HPDE6-E6E7 (cell line): ENCODE measurements around the gene DPPA3.
A peak's percentile ranks its signal among the peaks of the same experiment; 100 is the strongest.
"Not testable (repeated sequence)": the region's sequence is repeated elsewhere in the genome, so short reads cannot be mapped to it uniquely, and the experiment has no call there.

ENCODE experiments used
- DNase-seq: peaks from one replicate; pipeline ENCODE4 v3.0.0; 2011; ENCODE audit warnings: missing footprints; ENCODE audit errors: extremely low spot score

DPPA3 gene

DNA sequence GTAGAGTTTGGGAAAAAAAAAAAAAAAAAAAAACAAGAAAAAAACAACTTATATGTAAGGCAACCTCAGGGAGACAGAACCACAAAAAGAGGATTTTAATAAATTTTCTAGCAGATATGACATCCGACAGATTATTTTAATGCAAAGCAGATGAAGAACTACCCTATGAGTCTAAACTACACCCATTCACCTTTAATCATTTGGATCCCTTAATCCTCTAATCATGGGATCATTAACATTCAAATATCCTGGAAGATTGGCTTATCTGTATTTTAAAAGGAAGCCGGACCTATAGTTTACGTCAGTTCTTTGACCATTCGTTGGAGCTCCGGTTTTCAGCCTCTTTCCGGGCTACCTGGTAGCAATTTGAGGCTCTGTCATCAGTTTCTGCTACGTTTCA, at the start of gene DPPA3:
DPPA3 (plus strand) TSS at position 301 of the 400 bp plus-strand sequence. CDS start 138 bp downstream, outside the sequence.
- no peak for DNase-seq

DNA sequence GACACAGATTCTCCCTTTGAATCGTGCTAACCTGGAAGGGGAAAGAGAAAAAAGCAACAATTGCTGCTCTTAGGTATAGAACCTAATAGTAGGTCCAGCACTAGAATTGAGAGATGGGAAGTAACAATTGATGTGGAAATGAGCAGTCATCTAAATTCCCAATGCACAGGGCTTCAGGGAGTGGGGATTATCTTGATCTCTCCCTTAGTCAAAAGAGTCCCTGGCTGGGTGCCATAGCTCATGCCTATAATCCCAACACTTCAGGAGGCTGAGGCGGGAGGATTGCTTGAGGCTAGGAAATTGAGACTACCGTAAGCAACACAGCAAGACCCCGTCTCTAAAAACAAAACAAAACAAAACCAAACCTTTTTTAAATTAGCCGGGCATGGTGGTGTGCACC, 49.5 kb upstream of the DPPA3 start:
- no peak for DNase-seq

DNA sequence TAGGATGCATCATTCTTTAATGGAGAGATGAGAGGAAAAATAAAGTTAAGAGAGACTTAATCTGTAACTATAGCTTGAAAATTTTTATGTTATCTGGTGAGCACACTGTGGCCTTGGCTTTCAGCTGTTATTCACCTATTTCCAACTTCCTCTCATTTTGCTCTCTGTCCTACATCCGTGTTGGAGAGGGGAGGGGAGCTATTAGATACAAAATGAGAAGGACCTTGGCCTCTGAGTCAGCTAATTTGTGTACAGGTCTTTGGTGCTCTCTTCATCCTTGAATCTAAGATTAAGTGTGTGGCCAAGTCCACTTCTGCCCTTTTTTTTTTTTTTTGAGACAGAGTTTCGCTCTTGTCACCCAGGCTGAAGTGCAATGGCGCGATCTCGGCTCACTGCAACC, 44.6 kb upstream of the DPPA3 start:
- no peak for DNase-seq

DNA sequence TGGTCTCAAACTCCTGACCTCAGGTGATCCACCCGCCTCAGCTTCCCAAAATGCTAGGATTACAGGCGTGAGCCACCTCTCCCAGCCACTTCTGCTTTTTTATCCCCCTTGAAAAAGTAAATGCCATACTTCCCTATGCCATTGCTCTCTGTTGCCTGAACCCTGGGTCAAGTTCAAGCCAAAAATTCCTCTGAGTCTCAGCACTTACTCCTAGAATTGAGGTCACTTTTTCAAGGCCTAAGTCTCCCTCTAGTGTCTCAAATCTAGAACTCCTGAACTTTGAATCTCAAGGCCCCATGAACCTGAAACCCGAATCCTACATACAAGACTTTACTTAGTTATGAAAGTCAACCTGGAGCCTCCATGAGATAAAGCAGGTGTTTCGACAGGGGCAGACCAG, 44.1 kb upstream of the DPPA3 start:
- no peak for DNase-seq

DNA sequence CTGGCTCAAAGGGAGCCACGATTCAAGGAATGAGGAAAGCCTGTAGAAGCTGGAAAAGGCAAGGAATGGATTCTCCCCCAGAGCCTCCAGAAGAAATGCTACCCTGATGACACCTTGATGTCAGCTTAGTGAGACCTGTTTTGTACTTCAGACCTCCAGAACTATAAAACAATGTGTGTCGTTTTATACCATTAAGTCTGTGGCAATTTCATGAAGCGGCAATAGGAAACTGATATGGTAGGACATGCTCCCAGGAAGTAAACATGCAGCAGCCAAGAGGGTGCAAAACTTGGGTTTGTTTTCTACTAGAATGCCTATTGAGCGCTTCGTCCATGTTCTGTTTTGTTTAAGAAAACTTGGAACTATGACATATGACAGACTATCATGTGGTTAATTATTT, 43.1 kb upstream of the DPPA3 start:
- DNase-seq: no peak

DNA sequence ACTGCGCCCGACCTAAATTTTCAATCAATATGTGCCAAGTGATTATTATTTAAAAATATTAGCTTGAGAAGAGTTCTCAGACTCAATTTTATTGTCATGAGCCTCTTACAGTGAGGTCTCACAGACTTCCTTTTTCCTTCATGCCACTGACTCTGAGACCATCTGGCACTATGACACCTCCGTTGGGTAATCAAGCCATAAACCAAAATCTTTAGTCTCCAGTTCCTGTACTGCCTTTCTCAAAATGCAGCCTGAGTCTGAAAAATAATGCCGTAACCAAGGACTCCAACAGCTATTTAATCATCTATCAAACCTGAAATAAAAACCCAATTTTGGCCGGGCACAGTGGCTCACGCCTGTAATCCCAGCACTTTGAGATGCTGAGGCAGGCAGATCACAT, 35.8 kb upstream of the DPPA3 start:
- not testable (repeated sequence) for DNase-seq

DNA sequence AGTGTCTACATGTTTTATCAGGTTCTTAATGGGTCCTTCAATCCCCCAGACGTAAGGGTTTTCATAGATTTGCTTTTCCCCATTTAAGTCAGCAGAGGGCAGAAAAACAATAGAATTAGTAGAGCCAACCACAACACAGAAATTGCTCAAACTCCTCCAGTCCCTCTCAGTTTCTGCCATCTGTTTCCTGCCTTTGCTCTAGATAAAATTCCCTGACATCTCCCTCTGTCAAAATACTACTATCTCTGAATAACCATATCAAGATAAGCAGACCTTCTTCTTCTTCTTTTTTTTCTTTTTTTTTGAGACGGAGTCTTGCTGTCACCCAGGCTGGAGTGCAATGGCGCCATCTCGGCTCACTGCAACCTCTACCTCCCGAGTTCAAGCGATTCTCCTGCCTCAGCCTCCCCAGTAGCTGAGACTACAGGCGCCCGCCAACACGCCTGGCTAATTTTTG, 33.8 kb upstream of the DPPA3 start:
- peak; percentile 10 for DNase-seq

DNA sequence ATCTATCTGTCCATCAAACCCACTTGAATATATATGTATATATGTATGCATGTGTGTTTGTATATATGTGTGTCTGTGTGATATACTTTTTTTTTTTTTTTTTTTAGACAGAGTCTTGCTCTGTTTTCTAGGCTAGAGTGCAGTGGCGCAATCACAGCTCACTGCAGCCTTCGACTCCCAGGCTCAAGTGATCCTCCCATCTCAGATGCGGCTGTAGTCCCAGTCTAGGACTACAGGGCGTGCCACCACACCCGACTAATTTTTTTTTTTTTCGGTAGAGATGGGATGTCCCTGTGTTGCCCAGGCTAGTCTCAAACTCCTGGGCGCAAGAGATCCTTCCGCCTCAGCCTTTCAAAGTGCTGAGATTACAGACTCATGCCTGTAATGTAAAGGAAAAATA, 32.5 kb upstream of the DPPA3 start:
- DNase-seq: no peak

DNA sequence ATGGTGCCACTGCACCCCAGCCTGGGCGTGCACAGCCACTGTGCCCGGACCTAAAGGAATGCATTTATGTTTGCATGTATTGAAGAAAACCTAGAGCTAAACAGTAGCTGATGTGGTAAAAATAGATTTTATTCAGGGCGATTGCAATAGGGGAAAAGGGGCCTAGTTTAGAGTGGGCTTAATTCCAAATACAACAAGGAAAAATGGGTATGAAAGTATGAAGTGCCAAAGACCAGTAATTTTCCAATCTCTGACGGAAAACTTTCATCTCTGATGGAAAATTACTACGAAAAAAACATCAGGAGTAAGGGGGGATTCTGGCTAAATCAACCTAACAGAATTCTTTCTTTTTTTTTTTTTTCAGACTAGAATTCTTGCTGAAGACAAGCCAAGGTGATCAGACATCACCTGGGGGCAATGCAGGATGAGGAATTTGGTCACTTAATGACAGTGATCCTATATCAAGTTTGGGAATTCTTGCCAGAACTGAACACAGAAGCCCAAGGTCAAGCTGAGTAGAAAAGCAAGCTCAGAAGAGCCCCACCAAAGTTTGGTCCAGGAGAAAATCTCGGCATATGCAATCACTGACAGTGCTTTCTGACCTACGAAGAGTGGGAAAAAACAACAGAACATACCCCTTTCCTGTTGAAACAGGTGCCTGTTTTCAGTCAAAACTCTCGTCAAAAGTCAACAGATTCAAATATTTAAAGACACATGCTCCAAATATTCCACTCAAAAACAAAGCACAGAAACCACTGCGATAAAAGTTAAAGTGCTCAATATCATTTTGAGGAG, 31.8 kb upstream of the DPPA3 start:
- DNase-seq: no peak

DNA sequence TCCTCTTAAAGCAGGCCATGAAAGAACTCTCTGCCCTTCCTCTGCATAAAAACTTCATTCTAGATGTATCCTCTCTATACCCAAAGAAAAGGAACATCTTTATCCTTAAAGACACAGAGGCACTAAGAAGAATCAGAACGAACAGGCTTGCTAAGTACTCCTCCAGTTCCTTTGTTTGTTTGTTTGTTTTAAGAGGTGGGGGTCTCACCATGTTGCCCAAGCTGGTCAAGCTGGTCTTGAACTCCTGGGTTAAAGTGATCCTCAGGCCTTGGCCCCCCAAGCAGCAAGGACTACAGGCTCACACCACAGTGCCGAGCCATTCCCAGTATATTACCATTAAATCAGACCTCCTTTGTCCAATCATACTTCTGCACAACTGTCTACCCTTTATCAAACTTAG, 29.7 kb upstream of the DPPA3 start:
- DNase-seq: no peak

DNA sequence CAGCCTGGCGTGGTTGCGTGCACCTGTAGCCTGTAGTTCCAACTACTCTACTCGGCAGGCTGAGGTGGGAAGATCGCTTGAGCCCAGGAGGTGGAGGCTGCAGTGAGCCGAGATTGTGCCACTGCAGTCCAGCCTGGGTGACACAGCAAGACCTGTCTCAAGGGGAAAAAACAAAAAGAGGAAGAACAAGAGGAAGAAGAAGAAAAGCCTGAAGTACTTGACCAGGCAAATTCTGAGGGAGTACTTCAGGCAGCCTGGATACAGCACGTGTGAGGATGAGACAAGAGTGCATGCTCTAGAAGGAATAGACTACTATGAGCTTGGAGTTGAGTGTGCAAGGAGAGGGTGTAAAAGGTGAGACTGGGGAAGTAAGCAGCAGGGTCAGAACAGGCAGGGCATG, 17.4 kb upstream of the DPPA3 start:
- no peak for DNase-seq

DNA sequence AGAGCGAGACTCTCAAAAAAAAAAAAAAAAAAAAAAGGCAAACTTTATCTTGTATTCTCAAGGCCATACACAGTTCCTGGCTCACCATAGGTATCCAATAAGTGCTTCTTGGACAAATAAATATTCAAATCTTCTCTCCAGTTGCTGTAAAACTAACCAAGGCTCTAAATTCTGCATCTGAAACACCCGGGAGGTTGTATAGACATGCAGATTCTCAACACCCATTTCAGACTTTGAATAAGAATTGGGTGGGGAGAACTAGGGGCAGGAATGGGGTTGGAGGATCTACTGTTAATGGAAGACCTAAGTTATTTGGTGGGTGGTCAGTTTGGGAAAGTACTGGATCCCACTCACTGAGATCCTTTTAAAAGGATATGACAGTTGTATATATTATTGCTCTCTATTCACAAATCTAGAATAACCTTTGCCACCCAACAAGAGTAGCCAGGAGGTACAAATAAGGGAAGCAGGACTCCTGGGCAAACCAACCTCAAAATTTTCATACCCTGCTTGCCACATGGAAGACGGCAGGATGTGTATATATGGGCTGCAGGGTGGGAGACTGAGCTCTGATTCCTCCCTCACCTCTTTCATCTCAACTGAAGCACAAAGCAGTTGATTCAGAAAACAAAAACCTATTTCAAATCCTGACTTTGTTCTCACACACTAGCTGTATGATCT, 16.5 kb upstream of the DPPA3 start:
- DNase-seq: no peak

DNA sequence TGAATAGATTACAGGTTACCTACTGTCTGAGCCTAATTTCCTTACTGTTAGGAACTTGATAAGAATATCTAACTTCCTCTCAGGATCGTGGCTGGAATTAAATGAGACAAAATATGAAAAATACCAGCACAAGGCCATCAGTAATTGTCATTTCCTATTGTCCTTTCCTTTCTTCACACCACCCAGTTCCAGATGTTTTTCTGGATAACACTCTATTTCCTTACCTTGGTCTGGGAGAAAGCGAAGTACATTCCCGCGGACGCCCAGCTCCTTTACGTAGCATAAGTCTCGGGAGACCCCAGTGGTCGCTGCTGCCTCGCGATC, 16.0 kb upstream of the DPPA3 start:
- no peak for DNase-seq

DNA sequence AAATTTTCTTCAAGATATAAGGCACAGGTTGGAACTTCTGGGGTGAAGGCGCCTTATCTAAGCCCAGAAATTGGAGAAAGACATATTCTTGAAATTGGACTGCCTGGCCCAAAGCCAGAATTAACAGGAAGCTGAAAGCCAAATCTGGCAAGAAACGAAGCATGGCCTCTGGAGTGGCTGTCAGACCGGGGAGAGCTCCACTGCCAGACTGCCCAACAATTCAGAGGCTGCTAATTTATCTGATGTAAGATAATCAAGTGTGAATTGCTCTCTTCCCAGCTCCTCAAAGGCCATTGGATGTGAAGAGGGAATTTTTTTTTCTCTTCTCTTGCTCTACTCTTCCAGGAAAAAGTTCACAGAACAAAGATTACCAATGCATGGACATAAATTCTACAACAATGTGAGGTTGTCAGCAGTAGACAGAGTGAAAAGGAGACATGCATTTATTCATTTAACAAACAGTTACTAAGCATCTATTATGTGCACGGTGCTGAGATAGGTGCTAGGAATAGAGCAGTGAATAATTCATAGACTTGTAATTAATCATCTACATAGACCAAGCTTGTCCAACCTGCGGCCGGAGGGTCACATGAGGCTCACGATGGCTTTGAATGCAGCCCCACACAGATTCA, 15.6 kb upstream of the DPPA3 start, which contains the start of gene GDF3:
GDF3 (minus strand) TSS at position 210 of the 632 bp plus-strand sequence; CDS start at position 163, 47 bp downstream.
- no peak for DNase-seq

DNA sequence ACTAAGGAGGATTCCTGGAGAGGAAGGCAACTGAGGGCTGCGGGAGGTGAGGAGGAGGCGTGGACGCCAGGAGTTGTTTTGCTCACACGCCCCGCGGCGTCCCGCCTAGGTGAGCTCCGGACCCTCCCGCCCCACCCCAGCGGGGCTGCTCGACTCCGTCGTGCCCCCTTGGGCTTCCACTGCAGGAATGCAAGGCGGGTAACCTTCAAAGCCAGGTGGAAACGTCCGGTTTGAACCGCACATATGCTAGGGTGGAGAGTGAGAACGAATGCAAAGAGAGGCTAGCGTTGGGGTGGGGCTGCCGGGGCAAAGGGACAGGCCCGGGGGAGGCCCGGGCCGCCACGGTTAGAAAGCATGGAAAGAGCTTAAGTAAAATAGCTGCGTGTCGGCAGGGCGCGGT, 5.4 kb upstream of the DPPA3 start:
- DNase-seq: no peak

DNA sequence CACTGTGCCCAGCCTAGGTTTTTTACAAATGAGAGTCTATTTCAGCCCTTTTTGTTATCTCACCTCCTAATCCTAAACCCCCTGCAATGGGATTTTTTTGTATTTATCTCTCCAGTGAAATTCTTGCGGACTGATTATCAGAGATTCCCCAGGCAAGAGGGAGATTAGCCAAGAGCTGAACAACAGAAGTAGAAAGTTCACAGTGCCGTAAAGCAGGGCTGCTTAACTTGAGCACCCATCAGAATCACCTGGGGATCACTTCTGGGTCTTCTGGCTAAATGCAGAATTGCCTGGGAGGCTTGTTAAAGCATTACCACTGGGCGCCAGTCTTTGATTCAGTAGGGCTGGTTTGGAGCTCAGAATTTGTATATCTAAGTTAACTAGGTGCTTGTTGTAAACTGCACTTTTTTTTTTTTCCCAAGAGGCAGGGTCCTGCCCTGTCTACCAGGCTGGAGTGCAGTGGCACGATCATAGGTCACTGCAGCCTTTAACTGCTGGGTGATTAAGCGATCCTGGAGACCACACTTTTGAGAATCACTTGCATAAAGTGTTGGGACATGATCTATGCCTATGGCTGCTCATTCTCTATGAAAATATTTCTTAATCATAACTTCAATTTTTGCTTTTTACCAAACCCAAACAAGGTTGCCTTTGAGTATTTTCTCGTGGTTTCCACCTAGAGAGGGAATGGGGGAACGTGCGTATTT, 1.1 kb upstream of the DPPA3 start:
- no peak for DNase-seq

DNA sequence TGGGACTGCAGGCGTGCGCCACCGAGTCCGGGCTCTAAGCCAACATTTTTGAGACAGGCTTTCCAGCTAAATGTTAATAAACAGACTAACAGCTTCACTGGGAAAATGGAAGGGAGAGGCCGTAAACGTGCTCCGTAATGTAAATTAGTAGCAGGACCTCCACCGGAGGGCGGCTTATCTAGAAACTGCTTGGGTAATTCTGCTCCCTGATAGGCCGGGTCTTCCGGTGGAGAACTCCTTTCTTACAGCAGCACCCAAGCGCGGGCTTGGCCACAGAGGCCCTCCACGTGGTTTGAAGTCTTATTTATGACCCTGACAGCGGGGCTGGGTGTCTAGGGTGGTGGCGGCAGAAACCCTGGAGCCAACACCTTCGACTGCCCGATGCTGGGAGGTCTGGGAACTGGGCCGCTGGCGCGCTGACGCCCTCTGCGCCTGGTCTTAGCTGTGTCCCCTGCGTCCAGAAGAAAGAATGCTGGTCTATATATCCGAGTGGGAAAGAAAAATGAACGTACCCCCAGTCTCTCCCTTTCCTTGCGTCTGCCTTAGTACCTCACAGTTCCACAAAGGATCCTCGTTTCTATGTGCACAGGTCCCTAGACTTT, 1.7 kb downstream of the DPPA3 start:
- no peak for DNase-seq

DNA sequence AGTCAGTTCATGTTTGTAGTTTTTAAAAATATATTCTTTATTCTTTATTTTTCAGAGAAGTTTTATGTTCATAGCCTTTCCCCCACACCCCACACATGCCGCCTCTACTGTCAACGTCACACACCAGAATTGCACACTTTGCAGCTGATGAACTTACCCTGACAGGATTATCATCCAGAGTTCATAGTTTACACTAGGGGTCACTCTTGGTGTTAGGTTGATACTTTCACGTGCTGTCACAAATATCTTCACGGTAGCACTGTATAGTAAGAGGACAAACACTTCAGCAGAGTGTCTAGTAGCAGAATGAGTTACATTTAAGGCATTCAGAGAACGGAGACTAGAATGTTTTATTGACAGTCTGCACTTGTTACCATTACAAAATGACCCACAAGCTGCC, 5.1 kb downstream of the DPPA3 start:
- DNase-seq: no peak

DNA sequence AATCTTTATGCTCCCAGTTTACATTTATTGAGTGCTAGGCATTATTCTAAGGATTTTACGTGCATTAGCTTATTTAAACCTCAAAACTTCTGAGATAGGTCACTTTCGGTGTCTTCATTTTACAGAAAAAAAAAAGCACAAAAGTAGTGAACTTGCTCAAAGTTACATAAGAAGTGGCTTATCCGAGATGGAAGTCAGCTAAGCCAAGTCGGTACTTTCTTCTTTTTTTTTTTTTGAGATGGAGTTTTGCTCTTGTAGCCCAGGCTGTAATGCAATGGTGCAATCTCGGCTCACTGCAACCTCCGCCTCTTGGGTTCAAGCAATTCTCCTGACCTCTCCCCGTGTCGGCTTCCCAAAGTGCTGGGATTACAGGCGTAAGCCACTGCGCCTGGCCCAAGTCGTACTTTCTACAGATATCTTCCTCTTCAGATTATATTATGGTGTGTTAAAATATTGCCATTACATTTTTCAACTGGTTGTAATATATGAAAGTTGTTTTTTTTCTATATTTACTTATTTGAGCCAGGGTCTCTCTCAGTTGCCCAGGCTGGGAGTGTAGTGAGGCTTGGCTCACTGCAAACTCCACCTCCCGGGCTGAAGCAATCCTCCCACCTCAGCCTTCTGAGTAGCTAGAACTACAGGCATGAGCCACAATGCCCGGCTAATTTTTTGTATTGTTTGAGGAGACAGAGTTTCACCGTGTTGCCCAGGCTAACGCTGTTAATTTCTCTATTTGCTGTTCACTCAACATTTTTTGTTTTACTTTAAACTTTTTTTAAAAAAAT, 8.9 kb downstream of the DPPA3 start:
- no peak for DNase-seq

DNA sequence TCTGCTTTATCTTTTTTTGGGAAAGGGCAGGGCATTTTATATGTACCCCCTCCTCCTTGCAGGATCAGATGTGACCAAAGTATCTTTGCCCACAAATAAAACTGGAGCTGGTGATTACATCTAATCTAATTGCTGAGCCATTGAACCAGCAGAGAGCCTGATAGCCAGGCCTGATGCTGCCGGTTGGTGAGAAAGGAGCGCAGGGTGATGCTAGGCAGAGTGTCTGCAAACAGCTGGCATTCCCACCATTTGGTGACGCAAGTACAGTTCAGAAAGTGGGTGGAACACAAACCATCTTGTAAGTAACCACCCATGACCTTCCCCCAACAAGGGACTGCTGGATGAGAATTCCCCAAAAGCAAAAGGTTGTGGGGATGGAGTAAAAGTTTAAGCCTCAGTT, 12.7 kb downstream of the DPPA3 start:
- no peak for DNase-seq

DNA sequence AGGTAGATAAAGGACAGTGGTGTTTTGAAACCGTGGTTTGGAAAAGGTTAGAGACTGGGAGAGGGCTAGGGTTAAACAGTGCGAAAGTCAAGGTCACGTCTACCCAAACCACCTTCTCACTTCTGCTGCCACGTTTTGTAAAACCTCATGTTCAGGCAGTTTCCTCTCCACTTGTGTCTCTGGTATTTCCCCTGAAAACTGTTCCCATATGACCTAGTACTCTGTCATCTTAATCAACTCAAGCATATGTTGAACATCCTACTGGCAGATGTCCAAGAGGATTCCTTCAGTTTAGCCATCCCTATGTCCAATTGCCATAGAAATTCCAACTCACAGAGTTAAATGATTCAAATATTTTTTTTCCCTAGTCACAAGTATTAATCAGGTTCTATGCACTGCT, 18.5 kb downstream of the DPPA3 start:
- DNase-seq: no peak
